HG03457 (cell line): Measurements from ENCODE around the gene ASAP2.

Source experiments
- ATAC-seq: cut with Tn5 transposase; IDR thresholded peaks from one replicate; pipeline ENCODE4 v1.9.1; 2021; ENCODE audit warnings: moderate number of reproducible peaks; ENCODE audit not compliant: unreplicated experiment

ASAP2 gene

DNA sequence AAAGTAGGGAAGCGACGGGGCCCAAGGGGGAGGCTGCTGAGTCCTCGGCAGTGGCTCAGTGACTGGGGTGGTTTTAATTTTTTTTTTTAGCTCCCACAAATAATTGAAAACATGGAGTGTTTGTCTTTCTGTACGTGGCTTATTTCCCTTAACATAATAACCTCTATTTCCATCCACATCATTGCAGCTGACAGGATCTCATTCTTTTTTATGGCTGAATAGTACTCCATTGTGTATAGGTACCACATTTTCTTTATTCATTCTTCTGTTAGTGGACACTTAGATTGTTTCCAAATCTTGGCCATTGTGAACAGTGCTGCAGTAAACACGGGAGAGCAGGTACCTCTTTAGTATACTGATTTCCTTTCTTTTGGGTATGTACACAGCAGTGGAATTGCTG is 65.1 kb downstream of the ASAP2 start:
- ATAC-seq: no peak

DNA sequence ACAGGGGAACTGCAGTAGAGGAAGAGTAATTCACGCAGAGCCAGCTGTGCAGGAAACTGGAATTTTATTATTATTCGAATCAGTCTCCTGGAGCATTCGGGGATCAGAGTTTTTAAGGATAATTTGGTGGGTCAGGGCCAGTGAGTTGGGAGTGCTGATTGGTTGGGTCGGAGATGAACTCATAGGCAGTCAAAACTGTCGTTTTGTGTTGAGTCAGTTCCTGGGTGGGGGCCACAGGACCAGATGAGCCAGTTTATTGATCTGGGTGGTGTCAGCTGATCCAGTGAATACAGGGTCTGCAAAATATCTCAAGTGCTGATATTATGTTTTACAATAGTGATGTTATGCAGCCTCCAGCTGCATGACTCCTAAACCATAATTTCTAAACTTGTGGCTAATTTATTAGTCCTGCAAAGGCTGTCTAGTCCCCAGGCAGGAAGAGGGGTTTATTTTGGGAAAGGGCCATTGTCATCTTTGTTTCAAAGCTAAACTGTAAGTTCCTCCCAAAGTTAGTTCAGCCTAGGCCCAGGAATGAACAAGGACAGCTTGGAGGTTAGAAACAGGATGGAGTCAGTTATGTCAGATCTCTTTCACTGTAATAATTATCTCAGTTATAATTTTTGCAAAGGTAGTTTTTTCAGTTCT is 67.0 kb downstream of the ASAP2 start:
- ATAC-seq: no peak

DNA sequence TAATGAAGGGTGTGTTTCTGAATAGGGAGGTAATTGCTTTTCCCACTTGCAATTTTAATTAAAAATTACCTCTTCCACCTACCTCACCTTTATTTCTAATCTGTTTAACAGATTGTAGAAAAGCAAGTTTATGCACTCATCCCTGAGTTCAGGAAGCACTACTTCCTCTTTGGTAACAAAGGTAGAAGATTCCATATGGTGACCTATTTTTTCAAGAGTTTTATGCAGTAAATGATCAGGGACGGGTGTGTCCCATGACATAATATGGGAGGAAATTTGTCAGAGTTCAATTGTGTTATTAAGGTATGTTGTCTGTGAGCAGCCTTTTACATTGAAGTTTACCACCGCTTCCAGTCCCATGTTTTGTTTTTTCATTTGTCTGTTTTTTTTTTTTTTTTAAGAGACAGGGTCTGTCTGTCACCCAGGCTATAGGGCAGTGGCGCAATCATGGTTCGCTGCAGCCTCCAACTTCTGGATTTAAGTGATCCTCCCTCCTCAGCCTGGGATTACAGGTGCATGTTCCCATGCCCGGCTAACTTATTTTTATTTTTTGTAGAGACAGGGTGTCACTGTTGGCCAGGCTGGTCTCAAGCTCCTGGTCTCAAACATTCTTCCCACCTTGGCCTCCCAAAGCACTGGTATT is 68.2 kb downstream of the ASAP2 start:
- no peak for ATAC-seq

DNA sequence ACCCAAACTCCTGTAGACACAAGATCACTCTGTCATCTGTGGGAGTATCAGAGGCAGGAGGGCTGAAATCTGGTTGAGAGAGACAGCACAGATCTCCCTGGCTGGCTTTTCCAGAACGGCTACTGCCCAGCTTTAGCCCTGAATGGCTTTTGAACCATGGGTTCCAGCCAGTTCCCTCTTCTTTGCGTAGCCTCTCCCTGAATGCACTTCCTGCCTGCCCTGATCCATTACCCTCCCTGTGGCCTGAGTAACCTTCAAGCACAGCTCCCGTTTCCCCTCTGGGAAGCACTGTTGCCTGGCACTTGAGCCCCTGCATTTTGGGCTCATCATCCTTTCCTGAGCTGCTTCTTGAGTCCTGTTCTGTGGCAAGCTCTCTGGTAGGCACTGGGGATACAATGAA is 68.8 kb downstream of the ASAP2 start:
- ATAC-seq: no peak

DNA sequence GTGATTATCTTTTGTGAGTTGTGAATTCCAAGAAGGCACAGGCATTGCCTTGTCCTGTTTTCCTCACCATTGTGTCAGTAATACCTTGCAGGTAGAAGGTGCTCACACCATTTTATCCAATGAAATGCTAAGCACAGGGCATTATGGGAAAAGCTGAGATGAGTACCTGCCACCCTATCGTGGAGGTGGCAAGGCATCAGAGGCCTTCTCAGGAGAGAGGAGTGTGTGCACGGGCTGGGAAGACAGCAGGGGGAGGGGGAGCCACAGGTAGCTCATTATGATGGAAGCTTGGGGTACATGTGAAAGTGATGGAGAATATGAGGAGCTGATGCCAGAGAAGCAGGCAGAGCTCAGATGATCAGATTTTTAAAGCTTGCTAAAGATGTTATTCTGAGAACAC is 69.5 kb downstream of the ASAP2 start:
- ATAC-seq: no peak

DNA sequence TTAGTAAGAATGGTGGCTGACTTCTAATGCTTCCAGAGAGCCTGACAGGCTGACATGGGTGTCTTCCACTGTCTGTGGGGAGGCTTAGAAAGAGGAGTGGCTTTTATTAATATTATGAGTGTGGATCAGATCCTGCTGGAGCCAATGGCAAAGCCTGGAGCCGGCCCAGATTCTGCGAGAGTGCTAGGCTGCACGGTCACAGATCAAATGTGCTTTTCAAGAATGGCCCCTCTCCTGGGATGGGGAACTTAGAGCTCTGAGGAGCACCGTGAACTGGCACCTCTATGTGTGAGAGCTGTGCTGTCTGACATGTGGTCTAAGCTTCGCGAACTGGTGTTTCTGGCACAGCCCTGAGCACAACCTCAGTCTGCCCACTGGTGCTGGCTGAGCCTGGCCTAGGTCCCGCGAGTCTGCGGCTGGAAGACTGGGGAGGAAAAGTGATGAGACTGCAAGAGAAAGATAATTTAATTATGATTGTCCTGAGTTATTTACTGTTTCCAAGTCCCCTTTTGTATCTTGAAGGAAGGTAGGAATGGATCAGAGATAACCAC is 70.4 kb downstream of the ASAP2 start:
- no peak for ATAC-seq

DNA sequence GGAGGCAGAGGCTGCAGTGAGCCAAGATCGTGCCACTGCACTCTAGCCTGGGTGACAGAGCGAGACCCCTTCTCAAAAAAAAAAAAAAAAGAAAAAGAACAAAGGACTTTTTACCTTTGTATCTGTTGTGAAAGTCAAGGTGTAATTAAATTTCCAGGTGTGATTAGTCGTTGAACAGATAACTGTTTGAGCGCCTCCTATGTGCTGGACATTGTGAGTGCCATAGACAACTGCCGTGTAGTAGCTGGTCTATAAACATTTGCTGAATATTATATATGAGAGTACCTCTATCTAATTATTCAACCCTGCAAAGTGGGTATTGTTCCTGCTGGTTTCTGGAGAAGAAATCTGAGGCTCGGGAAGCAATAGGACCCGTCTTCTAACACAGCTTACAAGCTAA is 71.8 kb downstream of the ASAP2 start:
- no peak for ATAC-seq

DNA sequence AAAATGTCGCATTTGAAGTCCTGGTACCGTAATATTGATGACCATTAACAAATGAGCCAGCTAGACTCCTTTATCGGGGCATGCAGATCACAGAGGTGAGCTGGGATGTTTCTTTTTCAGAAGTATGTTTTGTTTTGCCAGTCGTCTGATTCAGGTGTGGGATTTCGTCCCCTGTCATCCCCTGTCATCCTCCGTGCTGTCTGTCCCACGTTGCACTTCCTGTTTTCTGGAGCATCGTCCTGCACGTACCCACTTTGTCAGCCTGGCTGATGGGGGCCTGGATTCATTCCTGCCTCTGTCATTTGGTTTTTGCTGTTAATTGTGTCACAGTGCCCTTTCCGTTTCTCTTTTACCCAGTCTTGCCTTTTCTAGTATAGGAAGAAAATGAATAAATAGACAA is 72.8 kb downstream of the ASAP2 start:
- no peak for ATAC-seq

DNA sequence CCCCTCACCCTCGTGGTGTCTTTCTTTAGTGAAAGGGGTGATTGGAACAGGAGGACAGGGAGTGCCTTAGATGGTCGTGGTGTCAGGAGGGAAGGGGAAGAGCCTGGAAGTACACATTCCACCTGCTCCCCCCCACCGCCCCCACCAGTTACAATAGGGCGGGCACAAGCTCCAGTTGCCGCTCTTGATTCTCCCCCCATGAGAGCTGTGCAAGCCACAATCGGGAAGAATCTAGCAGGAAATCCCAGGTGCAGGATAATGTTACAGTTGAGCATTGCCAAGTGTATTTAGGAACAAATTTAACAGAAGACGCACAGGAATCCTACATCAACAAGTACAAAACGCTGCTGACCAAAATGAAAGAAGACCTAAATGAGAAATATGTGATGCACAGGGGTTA is 73.6 kb downstream of the ASAP2 start:
- no peak for ATAC-seq

DNA sequence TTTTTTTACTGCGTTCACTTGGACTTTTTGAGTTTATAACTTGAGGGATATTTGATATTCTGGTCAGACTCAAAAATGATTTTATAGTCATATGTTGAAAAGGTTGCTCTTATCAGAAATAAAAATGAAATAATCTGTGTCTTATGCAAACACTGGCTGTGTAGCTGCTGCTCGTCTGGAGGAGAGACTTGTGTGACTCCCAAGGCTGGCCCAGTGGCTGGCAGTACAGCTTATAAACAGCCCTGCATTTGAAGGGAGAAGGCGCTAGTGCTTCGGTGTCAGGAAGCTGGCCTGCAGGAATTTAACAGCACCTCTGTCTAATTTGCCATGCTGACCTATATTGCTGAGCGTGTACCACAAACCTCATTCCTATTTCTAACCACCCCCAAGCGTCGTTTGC is 74.5 kb downstream of the ASAP2 start:
- ATAC-seq: no peak

DNA sequence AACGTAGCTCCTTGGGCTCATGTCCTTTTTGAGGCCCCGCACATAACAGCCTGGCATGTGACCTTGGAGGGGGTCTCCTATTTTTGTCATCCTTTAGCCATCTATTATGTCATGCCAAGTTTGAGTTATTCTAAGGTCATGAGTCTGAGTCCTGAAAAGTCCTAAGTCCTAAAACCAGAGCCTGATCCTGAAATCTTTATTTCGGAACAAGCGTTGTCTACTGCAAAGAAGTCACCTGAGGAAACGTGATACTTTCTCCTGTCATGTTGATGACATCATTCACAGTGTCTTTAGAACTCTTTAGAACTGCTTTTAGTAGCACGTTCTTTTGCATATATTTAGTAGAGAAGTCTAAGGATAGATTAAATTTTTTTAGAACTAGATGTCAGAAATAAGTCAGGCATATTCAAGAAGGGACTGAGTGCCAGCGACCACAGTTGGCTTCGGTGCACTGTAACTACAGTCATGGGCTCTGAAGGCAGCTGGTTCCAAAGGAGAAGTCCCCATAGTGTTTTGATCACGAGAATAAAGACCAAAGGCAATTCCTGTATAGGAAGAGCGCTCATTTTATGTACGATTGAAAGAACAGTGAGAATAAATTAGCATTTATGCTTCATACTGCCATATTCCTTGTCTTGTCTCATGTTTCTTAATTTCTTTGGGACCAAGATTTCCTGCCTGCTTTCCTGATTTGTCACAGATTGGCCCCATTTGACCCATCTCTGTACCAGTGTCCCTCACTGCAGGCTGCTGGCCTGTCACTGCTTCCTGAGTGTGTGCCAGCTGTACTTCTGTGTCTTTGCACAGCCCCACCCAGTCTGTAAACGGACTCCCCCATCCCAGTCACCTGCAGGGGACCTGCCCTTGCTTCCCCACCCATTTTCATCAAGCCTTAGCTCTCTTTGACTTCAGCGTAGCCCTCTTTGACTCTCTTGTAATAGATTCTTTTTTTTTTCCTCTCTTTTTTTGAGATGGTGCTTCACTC is 75.8 kb downstream of the ASAP2 start:
- no peak for ATAC-seq

DNA sequence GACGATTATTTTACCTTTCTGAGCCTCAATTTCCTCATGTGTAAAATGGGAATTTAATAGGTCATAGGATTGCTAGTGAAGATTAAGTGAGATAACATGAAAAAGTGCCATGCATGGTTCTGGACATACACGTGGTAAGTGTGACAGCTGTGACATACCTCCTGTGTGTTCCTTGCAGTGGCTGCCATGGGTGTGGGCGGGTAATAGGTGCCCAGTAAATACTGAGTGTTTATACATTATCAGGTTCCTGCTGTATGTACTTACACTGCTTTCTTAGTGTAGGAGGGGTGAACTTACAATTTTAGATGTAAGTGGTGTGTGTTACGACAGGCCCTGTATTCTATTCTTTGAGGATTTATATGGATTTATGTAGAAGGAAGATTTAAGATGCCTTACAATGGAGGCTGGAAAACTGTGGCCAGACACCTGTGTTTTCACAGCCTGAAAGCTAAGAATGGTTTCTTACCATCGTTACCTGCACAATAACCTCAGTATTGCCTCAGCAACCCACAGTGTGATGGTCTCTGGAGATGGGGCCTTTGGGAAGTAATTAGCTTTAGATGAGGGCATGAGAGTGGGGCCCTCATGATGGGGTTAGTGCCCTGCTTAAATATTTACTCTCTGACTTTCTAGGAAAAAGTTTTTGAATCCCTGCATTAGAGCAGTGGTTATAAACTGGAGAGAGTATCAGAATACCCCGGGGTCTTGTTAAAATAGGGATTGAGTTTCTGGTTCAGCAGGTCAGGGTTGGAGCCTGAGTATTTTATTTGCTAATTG is 78.1 kb downstream of the ASAP2 start:
- no peak for ATAC-seq

DNA sequence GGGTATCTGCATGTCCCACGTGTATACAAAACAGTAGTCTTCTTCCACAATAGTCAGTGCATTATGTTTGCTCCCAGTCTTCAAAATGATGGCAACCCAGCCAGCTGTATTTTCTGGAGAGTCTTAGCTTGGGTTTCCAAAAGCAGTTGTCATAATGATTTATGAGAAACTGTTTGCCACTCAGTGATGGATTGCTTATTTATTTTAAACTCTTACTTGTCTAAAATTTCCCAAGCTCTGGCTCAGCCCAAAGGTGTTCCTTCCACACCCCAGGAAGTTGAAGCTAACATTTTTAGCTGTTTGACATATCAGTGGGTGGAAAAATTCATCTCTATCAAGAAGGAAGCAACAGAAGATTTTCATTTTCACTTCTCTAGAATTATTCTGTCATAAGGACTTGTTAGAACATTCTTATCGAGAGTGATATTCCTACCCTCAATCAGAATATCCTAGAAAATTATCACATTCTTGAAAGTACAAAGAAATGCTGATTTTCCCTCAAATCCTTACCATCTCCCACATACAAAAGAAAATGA is 78.8 kb downstream of the ASAP2 start:
- no peak for ATAC-seq

DNA sequence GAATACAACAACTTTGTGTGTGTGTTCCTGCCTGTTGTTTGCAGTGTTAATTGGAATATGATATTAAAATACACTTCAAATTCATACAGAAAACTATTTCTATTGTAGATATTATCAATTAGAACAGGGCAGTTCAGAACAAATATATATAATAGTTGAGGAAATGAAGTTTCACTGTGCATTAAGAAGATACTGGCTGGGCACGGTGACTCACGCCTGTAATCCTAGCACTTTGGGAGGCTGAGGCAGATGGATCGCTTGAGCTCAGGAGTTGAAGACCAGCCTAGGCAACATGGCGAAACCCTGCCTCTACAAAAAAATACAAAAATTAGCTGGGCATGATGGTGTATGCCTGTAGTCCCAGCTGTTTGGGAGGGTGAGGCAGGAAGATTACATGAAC is 79.3 kb downstream of the ASAP2 start:
- ATAC-seq: no peak

DNA sequence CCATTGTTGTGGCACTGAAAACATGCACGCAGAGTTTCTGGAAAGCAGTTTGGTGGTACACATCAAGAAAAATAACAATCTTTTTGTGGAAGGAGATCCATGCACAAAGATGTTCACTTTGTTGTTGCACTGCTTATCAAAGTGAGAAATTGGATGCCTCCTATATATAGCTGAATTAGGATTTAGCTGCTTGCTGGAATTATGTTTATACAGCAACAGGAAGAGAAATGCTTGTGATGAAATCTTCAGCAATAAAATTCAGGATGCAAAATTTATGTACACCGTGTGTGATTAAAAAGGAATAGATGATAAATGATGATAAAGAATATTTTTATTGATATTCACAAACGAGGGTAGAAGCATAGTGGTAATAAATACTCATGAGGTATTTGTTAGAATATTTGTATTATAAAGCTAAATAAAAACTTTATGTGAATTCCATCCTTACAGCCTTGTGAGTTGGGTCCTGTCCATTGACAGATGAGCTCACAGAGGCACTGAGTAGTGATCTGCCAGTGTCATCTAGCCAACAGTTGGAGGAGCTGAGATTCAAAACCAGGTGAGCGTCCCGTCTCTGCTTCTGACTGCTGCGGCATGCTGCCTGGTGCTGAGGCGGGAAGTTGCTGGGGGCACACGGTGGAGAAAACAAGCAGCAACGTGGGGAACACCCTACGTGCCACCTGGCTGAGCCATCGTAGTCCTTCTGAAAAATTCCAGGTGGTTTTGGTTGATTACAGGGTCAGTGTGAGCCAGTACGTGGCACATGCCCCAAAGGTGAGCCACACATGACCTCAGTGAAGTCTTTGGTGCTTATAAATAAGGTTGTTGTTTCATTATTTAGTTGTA is 80.2 kb downstream of the ASAP2 start:
- ATAC-seq: no peak

DNA sequence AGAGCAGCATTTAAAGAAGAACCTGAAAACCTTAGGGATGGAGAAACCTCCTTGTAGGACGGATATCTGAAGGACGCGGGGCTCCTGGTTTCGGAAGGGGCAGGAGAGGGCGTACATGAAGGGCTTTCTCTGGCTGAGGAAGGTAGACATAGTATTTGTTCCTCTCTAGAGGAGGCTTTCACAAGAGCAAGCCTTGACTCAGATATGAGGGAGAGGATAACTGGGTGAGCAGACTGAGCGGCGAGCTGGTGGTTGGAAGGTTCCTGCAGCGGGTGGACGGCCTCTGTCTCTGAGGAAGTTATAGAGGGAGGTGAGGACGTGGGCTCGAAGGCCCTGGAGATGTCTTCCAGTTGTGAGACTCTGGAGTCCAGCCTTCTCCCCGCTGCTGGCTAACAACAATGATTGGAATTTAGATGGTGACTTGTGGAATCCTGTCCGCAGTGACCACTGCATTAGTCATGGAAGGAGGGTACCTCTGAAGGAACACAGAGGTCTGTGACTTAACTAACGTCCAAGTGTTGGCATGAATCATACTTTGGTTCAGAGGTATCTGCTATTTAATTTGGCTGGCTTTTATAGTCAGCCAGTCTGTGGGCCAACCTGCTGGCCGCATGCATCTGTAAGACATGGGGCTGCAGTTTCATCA is 80.9 kb downstream of the ASAP2 start:
- ATAC-seq: no peak

DNA sequence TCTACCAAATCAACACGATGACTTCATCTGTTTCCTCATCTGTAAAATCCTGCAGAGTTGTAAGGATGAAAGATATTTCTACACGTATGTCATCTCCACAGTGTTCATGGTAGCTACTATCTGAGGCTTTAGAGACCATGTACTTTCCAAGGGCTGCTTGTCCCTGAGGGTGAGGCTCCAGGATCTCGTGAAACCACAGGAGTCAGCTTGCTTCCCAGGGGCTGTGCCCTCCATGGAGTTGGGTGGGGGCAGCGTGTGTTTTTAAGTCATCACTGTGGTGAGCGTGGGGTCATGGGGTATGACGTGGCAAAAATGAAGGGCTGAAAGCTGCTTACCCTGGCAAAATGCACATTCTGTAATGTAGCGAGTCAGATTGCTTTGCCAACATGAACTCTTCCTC is 81.6 kb downstream of the ASAP2 start:
- no peak for ATAC-seq

DNA sequence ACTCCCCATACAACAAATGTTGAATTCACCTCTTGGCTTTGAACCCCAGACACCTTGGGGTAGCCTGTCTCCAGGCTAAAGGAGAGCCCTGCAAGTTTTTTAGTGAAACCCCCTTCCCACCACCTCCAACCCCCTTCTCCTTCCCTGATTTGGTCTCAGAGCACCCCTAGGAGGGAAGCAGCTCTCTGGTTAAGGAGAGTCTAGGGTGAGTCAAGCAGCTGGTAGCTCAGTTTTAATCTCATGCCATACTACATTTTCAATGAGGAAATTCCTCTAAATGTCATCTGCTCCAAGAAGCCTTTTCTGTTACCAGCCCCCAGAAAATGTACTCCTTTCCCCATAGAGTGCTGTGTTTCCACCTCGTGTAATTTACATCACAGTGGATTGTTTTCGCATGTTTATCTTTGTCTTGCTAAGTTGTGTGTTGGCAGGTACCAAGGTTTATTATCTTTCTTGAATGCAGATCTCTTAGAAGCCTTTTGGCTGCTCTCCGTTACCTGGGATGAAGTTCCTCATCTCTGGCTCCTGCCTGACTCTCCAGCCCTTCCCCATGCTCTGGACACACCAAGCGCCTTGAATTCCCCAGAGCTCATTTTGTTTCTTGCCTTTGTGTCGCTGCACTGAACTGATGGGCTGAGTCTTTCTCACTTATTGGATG is 82.2 kb downstream of the ASAP2 start:
- ATAC-seq: no peak

DNA sequence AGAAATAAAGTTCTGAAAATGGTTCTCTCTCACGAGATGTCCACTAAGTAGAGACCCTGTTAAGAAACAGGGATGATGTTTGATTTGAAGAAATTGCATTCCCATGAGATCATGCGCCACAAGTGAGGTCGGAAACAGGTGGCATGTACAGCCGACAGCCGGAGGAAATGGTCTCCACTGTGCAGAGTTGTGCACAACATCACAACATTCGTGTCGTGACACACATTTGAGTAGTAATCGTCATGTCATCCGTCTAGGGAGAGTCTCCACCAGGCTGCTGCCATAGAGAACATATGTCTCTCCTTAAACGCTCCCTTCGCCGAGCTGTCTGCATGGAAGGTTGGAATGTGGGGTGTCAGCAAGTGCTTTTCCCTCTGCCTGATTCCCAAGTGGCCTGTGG is 84.7 kb downstream of the ASAP2 start:
- no peak for ATAC-seq
